OCI-LY7 (cell line): ENCODE results near the gene HOXA1. TPM values are rescaled to one million over a fixed set of nuclear protein-coding genes. Genes with fewer than 3 reads are reported as not detected.

ENCODE experiments used
- BruUV-seq: library from RNA; stranded (reverse); fragments of 400-500 nt; replicated peaks from 2 replicates; lab custom pipeline; 2021; lab: Mats Ljungman, UMichigan
- CTCF ChIA-PET: fragments of 300-600 bp; sonication (Branson Sonifier 250); formaldehyde crosslinking; loops from one replicate; lab custom pipeline; 2022; ENCODE audit warnings: antibody characterized with exemption; ENCODE audit not compliant: unreplicated experiment; lab: Charles Lee
- POLR2A ChIA-PET: fragments of 300-600 bp; sonication (Branson Sonifier 250); formaldehyde crosslinking; loops from one replicate; lab custom pipeline; 2022; ENCODE audit warnings: antibody characterized with exemption; lab: Charles Lee
- DNase-seq: peaks from one replicate; pipeline ENCODE4 v3.0.0-alpha.2; 2015; ENCODE audit warnings: low spot score
- H2AFZ ChIP-seq: fragments of 200-600 bp; sonication (generic), shearing (Covaris generic); 2 replicates; pipeline ENCODE4 v1.6.1; 2014; ENCODE audit warnings: mild to moderate bottlenecking, antibody characterized with exemption, low read length, moderate library complexity
- H3K27ac ChIP-seq: fragments of 200-600 bp; sonication (generic); 2 replicates; pipeline ENCODE4 v1.5.1; 2014; ENCODE audit warnings: mixed run types, low read depth, mild to moderate bottlenecking, moderate library complexity, low read length, inconsistent platforms; ENCODE audit not compliant: poor library complexity, severe bottlenecking
- H3K36me3 ChIP-seq: fragments of 200-600 bp; sonication (generic); 2 replicates; pipeline ENCODE4 v1.6.1; 2014; ENCODE audit warnings: mild to moderate bottlenecking, antibody characterized with exemption, low read length, moderate library complexity, mixed read lengths; ENCODE audit not compliant: insufficient read depth
- H3K4me1 ChIP-seq: fragments of 200-600 bp; sonication (generic); 2 replicates; pipeline ENCODE4 v1.5.1; 2014; ENCODE audit warnings: mild to moderate bottlenecking, low read length; ENCODE audit not compliant: insufficient read depth, poor library complexity, severe bottlenecking
- H3K4me2 ChIP-seq: fragments of 200-600 bp; sonication (generic); 2 replicates; pipeline ENCODE4 v1.6.1; 2014; ENCODE audit warnings: mild to moderate bottlenecking, low read length
- H3K4me3 ChIP-seq: fragments of 200-600 bp; sonication (generic); 2 replicates; pipeline ENCODE4 v1.5.1; 2014; ENCODE audit warnings: mild to moderate bottlenecking, low read depth, low read length; ENCODE audit not compliant: poor library complexity, severe bottlenecking
- H3K79me2 ChIP-seq: fragments of 200-600 bp; sonication (generic); 2 replicates; pipeline ENCODE4 v1.6.1; 2016; ENCODE audit warnings: low read depth, mild to moderate bottlenecking, low read length, moderate library complexity, mixed read lengths; ENCODE audit not compliant: insufficient read depth
- H3K9me2 ChIP-seq: fragments of 200-600 bp; sonication (generic); 2 replicates; pipeline ENCODE4 v1.6.1; 2016; ENCODE audit warnings: mild to moderate bottlenecking, low read length, mixed read lengths; ENCODE audit not compliant: insufficient read depth
- H3K9me3 ChIP-seq: fragments of 200-600 bp; sonication (generic); 2 replicates; pipeline ENCODE4 v1.6.1; 2014; ENCODE audit warnings: mild to moderate bottlenecking, mixed run types, low read length, mixed read lengths
- H4K20me1 ChIP-seq: fragments of 200-600 bp; sonication (generic); 2 replicates; pipeline ENCODE4 v1.6.1; 2014; ENCODE audit warnings: mild to moderate bottlenecking, antibody characterized with exemption, low read length, moderate library complexity, mixed read lengths; ENCODE audit not compliant: insufficient read depth
- CTCF ChIP-seq: fragments of 200-600 bp; sonication (generic); conservative IDR thresholded peaks from 2 replicates; pipeline ENCODE4 v1.5.1; 2014; ENCODE audit warnings: mild to moderate bottlenecking, antibody characterized with exemption, low read length, moderate library complexity, mixed read lengths
- EZH2phosphoT487 ChIP-seq: fragments of 200-600 bp; sonication (generic); IDR thresholded peaks from 2 replicates; pipeline ENCODE4 v1.6.1; 2018; ENCODE audit warnings: low read depth, borderline replicate concordance, mild to moderate bottlenecking, mixed run types, antibody characterized with exemption, low read length, moderate library complexity, mixed read lengths
- intact Hi-C: fragments of 100-400 bp; cut with micrococcal nuclease; formaldehyde crosslinking; loops from one replicate; pipeline ENCODE4 v1.10.0; 2022; ENCODE audit not compliant: unreplicated experiment
- total RNA-seq, 2 experiments: library from RNA; depleted of rRNA in 1 of 2; stranded (reverse); fragments of >200 nt in 1 of 2; shearing (Covaris generic) in 1 of 2; gene quantifications; 2 replicates each; pipeline ENCODE4 v1.2.3, GENCODE V29; 2014 to 2022

Gene HOXA1
- total RNA-seq, 2 experiments from 2014 or later = 3.0 to 8.2 TPM

GRCh38 chr7:27110186-27111031 is 14.6 kb upstream of the HOXA1 start:
- Histone ChIP-seq H3K79me2 (no peaks in the 10 kb centered on the region), H3K9me3 (no peaks in the 10 kb centered on the region), H4K20me1 (no peaks in the 10 kb centered on the region), H3K9me2 (no peaks in the 10 kb centered on the region), H3K36me3 (no peaks in the 10 kb centered on the region), H3K4me1 (no peaks in the 10 kb centered on the region), H3K27ac (no peak overlapping the region), H3K4me2 (no peak overlapping the region), H2AFZ (no peak overlapping the region), H3K4me3 (no peak overlapping the region)
- DNase-seq = no peak
- ChIA-PET POLR2A (no interaction called here), CTCF (no interaction called here)
- BruUV-seq = no TSS peak
- intact Hi-C loops = no loop called here
- TF ChIP-seq EZH2phosphoT487 (no peak), CTCF (no peak)

GRCh38 chr7:27109466-27110185 is 13.8 kb upstream of the HOXA1 start:
- Histone ChIP-seq H3K27ac (no peak overlapping the region), H3K36me3 (no peaks in the 10 kb centered on the region), H3K4me3 (no peak overlapping the region), H3K4me2 (no peak overlapping the region), H3K4me1 (no peaks in the 10 kb centered on the region), H3K9me3 (no peaks in the 10 kb centered on the region), H4K20me1 (no peaks in the 10 kb centered on the region), H2AFZ (no peak overlapping the region), H3K79me2 (no peaks in the 10 kb centered on the region), H3K9me2 (no peaks in the 10 kb centered on the region)
- no peak for DNase-seq
- intact Hi-C loops = no loop called here
- CTCF ChIA-PET = no interaction called here
- BruUV-seq = no TSS peak
- no peak for TF ChIP-seq CTCF
- TF ChIP-seq EZH2phosphoT487 = no peak
- POLR2A ChIA-PET = interaction anchor here (0.6 kb wide), 1 partner anchor 409 kb away, joined by 4 read pairs; no protein-coding TSS in a partner anchor
